ENCODE results near the gene RAP2C. TPM values are rescaled to one million over a fixed set of nuclear protein-coding genes. Genes with fewer than 3 reads are reported as not detected.

The RAP2C gene
- total RNA-seq, 2 experiments from 2014 or later = 51.9 to 52.0 TPM

- Histone ChIP-seq H3K27me3 (ENCODE audit: control insufficient read depth in 1 of 2, insufficient read depth in 2 of 2, low read length in 2 of 2) (no peaks in the 10 kb centered on the region), H3K9me3 (ENCODE audit: control insufficient read depth in 1 of 2, insufficient read depth in 1 of 2, low read length in 2 of 2) (no peaks in the 10 kb centered on the region), H3K4me1 (ENCODE audit: insufficient read depth, low read length) (no peaks in the 10 kb centered on the region), H3K27ac (ENCODE audit: low read depth in 1 of 2, low read length in 2 of 2) (no peak overlapping the region), H3K4me3 (ENCODE audit: low read length) (no peak overlapping the region), H3K36me3 (ENCODE audit: insufficient read depth, low read length) (no peaks in the 10 kb centered on the region)
- POLR2A ChIA-PET = no interaction called here
- peaks cover 7% of the 10 kb centered on the region for H3K4me1 Mint-ChIP-seq (ENCODE audit: low read depth)
- no peaks in the 10 kb centered on the region for H3K36me3 Mint-ChIP-seq (ENCODE audit: low read depth)
- H3K27ac Mint-ChIP-seq = no peak overlapping the region
- CTCF ChIA-PET = no interaction called here
- no peaks in the 10 kb centered on the region for H3K9me3 Mint-ChIP-seq
- DNase-seq = no peak
- intact Hi-C loops (cut with DNase I, micrococcal nuclease) = loop anchor here (5.0 to 10.0 kb wide), 3 partner anchors 390 to 1323 kb away; partner anchors contain the start of gene ENOX2 (in 1 of the 2)
- no peak for ATAC-seq (ENCODE audit: poor library complexity)
- no peak for TF ChIP-seq CTCF (IDR thresholded peaks at IDR 0.05)
- no peak overlapping the region for H3K4me3 Mint-ChIP-seq
- H3K27me3 Mint-ChIP-seq = no peaks in the 10 kb centered on the region
Measured at GRCh38 chrX:132227383-132228112, 8.3 kb upstream of the RAP2C start.

- TF ChIP-seq CTCF (IDR thresholded peaks at IDR 0.05) = peak; percentile 13
- intact Hi-C loops (cut with DNase I, micrococcal nuclease) = loop anchor here (5.0 to 10.0 kb wide), 3 partner anchors 391 to 1321 kb away; partner anchors contain the start of gene ENOX2 (in 1 of the 2)
- no peaks in the 10 kb centered on the region for H3K36me3 Mint-ChIP-seq (ENCODE audit: low read depth)
- Histone ChIP-seq H3K4me1 (ENCODE audit: insufficient read depth, low read length) (no peaks in the 10 kb centered on the region), H3K4me3 (ENCODE audit: low read length) (no peak overlapping the region), H3K27me3 (ENCODE audit: control insufficient read depth in 1 of 2, insufficient read depth in 2 of 2, low read length in 2 of 2) (no peaks in the 10 kb centered on the region), H3K36me3 (ENCODE audit: insufficient read depth, low read length) (no peaks in the 10 kb centered on the region), H3K9me3 (ENCODE audit: control insufficient read depth in 1 of 2, insufficient read depth in 1 of 2, low read length in 2 of 2) (no peaks in the 10 kb centered on the region), H3K27ac (ENCODE audit: low read depth in 1 of 2, low read length in 2 of 2) (no peak overlapping the region)
- CTCF ChIA-PET = interaction anchor here (1.2 kb wide), 1 partner anchor 387 kb away, joined by 3 read pairs; no protein-coding TSS in a partner anchor
- H3K27ac Mint-ChIP-seq = no peak overlapping the region
- no peaks in the 10 kb centered on the region for H3K27me3 Mint-ChIP-seq
- peaks cover 7% of the 10 kb centered on the region for H3K4me1 Mint-ChIP-seq (ENCODE audit: low read depth)
- no peak overlapping the region for H3K4me3 Mint-ChIP-seq
- ATAC-seq (ENCODE audit: poor library complexity) (no peak), DNase-seq (peak in 2 of 14 experiments; percentile 10 to 13)
- POLR2A ChIA-PET = no interaction called here
- no peaks in the 10 kb centered on the region for H3K9me3 Mint-ChIP-seq
Measured at GRCh38 chrX:132226169-132226568, 6.9 kb upstream of the RAP2C start.

- peaks cover 7% of the 10 kb centered on the region for H3K36me3 ChIP-seq (ENCODE audit: insufficient read depth, low read length)
- H3K27me3 ChIP-seq (ENCODE audit: control insufficient read depth in 1 of 2, insufficient read depth in 2 of 2, low read length in 2 of 2) = no peaks in the 10 kb centered on the region
- H3K9me3 ChIP-seq (ENCODE audit: control insufficient read depth in 1 of 2, insufficient read depth in 1 of 2, low read length in 2 of 2) = no peaks in the 10 kb centered on the region
- ChIA-PET CTCF (interaction anchor here (1.7 to 3.1 kb wide), 3 partner anchors 12 to 363 kb away, joined by 6 to 16 read pairs (median 11); no protein-coding TSS in a partner anchor), POLR2A (interaction anchor here (0.8 to 4.6 kb wide), 3 partner anchors 126 to 270 kb away, joined by 4 to 28 read pairs (median 12); partner anchors contain the start of genes MBNL3 and STK26)
- peak overlapping the region; percentile 88 to 89 for H3K27ac ChIP-seq (ENCODE audit: low read depth in 1 of 2, low read length in 2 of 2)
- TF ChIP-seq CTCF (IDR thresholded peaks at IDR 0.05) = no peak
- peak overlapping the region; percentile 100 for H3K27ac Mint-ChIP-seq
- ATAC-seq (ENCODE audit: poor library complexity) (peak; percentile 52), DNase-seq (peak; percentile 62 to 92 (median 75))
- H3K27me3 Mint-ChIP-seq = no peaks in the 10 kb centered on the region
- H3K4me3 ChIP-seq (ENCODE audit: low read length) = peak overlapping the region; percentile 85
- H3K4me1 Mint-ChIP-seq (ENCODE audit: low read depth) = peaks cover 50% of the 10 kb centered on the region
- H3K9me3 Mint-ChIP-seq = no peaks in the 10 kb centered on the region
- H3K4me3 Mint-ChIP-seq = peak overlapping the region; percentile 93
- H3K4me1 ChIP-seq (ENCODE audit: insufficient read depth, low read length) = peaks cover 8% of the 10 kb centered on the region
- peaks cover 38% of the 10 kb centered on the region for H3K36me3 Mint-ChIP-seq (ENCODE audit: low read depth)
- intact Hi-C loops (cut with DNase I, micrococcal nuclease) = loop anchor here (1.0 to 5.0 kb wide), 6 partner anchors 195 to 386 kb away; partner anchors contain the start of genes STK26 (in 2 of the 2) and MBNL3 (in 1 of the 2)
Measured at GRCh38 chrX:132218100-132218812, 991 bp downstream of the RAP2C start.

Data from CD4-positive, alpha-beta T cell (primary cell).